HG02870 (cell line): ENCODE measurements around the gene COL8A2.

Experiments used
- ATAC-seq: cut with Tn5 transposase; IDR thresholded peaks from one replicate; pipeline ENCODE4 v1.9.1; 2021; ENCODE audit warnings: mild to moderate bottlenecking, moderate library complexity; ENCODE audit not compliant: unreplicated experiment

COL8A2 gene

GRCh38 chr1:36137776-36138175 is 12.8 kb upstream of the COL8A2 start:
- no peak for ATAC-seq

DNA sequence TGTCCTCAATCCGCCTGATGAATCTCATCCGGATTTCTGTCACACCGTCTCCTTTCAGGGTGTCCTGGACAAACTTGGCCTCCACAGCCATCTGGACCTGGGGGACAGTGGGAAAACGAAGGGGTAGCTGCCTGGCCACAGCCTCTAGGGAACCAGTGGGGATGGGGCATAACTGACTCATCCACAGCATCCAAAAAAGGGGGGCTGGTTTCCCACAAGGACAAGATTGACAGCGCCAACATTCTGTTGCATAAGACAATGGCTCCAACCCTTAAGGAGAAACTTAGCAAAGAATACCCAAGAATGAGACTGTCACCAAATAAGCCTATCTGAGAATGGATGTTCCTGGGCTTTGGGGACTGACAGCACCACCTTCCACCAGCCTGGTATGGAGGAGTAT is 12.2 kb upstream of the COL8A2 start:
- ATAC-seq: no peak

GRCh38 chr1:36136535-36136934 is 11.5 kb upstream of the COL8A2 start:
- ATAC-seq: no peak

GRCh38 chr1:36135796-36136195 is 10.8 kb upstream of the COL8A2 start:
- ATAC-seq: no peak

DNA sequence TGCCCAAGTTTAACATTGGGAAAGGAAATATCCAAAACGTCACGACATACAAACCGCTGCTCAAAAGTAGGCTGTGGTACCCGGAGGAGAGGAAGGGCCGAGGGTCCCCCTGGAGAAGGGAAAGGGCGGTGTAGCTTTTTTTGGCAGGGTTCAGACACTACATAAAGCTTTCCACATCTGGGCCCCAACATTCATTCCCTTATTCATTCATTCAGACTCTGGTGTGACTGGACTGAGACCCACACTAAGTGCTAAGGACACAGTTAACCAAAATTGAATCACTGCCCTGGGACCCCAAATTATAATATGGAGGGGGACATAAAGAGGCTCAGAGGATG is 10.3 kb upstream of the COL8A2 start:
- no peak for ATAC-seq

- ATAC-seq: no peak
Measured at GRCh38 chr1:36134505-36135329, 9.7 kb upstream of the COL8A2 start.

GRCh38 chr1:36134031-36134430 is 9.0 kb upstream of the COL8A2 start:
- no peak for ATAC-seq

GRCh38 chr1:36133484-36133883 is 8.5 kb upstream of the COL8A2 start:
- ATAC-seq: no peak

DNA sequence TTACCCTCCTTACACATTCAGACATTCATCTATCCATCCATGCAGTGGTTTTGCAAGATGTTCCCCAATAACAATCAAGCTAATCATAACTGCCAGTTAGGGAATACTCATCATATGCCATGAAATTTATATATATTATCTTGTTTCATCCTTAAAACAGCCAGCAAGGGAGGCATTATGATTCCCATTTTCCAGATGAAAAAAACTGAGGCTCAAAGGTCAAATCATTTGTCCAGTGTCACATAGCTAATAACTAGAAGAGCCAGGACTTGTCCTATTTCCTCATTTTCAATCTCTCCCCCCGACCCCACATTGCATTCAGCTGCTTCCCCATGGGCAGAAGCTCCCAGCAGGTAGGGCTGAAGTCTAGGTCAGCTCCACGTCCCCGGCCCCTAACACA is 7.0 kb upstream of the COL8A2 start:
- no peak for ATAC-seq

- ATAC-seq: no peak
Measured at GRCh38 chr1:36128905-36129206, 3.8 kb upstream of the COL8A2 start.

DNA sequence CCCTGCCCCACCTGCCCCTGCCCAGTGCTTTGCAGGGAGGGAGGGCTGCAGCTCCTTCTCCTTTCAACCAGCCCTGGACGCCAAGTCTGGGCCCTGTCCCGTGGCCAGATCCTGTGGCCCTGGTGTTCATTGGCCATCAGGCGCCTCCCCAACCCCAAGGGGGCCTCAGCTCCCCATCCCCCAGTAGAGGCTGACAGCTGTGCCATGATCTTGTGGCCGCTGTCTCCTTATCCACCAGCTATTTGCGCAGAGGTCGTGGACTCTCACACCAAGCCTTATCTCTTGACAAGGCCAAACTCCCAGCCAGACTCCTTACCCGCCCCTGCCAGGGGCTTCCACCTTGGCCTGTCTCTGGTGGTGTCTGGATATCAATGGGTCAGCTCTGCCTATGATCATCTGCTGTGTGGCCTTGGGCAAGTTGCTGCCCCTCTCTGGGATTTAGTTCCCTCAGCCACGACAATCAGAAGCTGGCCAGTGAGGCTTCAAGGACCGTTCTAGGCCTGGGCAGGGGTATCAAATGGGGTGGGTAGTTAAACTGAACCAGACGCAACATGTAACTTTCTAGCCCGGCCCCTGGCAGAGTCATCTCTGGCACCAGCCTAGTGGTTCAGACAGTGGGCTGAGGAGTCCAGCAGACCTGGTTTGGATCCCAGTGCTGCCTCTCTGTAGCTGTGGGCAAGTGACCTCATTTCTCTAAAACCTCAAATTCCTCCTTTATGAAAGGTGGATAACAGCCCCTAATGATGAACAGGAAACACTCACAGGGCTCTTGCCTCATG is 3.3 kb upstream of the COL8A2 start:
- no peak for ATAC-seq

GRCh38 chr1:36126797-36127500 is 1.9 kb upstream of the COL8A2 start:
- no peak for ATAC-seq

DNA sequence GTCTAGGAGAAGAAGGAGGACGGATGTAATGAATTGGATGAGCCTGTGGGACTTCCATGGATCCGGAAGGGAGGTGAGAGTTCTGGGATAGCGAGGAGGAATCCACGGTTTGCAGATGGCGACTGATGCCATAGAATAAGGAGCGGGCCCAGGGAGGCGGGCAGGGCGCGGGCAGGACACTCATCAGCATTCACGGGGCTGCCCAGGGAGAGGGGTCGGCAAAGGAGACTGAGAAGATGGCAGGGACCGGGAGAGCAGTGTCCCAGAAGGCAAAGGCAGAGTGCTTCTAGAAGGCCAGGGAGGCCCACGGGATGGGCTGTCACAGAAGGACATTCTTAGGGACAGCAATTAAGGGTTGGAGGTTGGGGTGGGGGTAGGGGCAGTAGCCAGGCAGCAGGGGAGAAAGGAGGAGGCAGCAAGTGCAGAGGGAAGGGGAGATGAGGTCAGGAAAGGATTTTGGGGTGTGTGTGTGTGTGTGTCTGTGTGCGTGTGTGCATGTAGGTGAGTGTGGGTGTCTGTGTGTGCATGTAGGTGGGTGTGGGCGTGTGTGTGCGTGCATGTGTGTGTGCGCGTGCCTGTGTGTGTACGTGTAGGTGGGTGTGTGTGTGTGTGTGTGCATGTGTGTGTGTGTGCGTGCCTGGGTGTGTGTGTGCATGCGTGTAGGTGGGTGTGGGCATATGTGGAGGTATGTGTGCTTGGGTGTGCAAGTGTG is 1.1 kb upstream of the COL8A2 start:
- no peak for ATAC-seq

DNA sequence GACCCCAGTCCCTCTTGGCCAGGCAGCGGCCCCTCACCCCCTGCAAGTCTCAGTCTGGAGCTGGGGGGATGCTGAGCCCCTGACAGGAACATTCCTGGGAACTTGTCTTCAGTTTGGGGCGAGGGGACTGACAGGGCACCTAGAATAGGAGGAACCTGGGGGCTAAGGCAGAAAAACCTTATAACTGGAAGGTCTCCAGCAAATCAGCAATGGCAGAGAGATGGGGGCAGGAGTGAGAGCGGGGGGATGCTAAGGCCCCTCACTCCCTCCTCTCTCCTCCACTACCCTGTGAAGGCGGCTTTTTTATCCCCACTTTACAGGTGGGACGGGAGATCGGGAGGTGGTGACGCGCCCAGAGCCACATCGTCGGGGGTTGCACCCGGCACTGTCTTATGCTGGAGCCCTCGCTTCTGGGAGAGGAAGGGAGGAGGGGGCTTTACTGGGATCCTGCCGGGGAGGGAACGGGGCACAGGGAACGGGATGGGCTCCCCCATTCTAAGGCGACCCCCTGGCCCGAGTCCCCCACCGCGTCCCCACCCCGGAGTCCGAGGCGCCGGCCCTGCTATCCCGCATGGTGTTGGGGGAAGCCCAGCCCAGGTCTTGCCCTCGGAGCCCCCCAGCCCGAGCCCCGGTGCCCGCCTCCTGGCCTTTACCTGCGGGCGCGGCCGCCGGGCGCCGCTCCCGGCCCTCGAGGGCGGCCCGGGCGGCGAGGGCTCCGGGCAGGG is 456 bp downstream of the COL8A2 start:
- ATAC-seq: no peak

DNA sequence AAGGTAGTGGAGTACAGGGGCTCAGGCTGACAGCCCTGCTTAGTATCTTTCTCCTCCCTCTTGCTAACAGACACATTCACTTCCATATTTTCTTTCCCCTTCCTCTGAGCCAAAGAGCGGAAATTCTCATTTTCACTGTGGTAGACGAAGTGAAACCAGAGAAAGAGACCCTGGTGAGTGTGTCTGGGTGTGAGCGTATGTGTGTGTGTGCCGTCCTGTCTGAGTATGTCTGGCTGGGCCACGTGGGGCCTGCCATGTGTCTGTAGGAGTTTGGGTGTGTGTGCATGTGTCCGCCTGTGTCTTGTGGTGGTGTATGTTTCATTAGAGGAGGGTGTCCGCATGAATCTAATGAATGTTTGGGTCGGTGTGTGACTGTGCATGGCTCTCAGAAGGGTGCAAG is 1.7 kb downstream of the COL8A2 start:
- ATAC-seq: no peak

DNA sequence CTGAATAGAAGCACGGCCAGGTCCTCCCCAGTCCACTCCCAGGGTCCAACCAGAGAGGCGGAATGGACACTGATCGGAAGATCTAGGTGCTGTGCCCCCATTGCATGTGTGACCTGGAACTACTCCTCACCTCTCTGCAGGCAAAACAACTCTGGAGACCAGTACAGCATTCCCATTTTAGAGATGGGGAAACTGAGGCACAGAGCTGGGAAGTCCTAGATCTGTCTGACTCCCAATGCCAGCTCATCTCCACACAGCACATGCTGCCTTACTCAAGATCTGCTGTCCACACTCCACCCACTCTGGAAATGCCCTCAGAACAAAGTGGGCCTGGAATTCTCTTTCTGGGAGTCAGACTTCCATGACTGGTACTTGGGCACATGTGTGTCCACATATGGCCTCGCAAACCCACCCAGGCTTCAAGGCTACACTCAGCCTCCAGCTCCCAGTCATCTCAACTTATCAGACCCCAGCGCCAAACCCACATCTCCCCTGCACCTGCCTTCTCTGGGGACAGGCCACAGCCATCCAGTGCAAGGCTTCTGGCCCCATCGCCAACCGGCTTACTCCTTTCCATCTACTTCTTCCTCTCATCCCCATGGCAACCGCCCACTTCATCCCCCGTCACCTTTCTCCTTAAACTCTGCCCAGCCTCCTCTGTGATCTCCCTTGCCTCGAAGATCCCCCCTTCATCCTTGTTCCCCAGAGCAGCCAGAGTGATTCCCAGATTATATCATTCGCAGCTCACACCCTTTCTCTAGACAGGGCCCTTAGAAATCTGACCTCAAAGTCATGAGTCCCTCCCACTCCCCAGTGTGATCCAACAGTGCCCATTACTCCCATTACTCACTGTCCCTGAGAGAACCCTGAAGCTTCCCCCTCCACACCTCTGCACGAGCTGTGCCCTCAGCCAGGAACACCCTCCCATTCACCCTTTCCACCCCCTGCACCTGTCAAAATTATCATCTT is 2.7 kb downstream of the COL8A2 start:
- ATAC-seq: no peak

GRCh38 chr1:36119456-36119855 is 5.6 kb downstream of the COL8A2 start:
- no peak for ATAC-seq

DNA sequence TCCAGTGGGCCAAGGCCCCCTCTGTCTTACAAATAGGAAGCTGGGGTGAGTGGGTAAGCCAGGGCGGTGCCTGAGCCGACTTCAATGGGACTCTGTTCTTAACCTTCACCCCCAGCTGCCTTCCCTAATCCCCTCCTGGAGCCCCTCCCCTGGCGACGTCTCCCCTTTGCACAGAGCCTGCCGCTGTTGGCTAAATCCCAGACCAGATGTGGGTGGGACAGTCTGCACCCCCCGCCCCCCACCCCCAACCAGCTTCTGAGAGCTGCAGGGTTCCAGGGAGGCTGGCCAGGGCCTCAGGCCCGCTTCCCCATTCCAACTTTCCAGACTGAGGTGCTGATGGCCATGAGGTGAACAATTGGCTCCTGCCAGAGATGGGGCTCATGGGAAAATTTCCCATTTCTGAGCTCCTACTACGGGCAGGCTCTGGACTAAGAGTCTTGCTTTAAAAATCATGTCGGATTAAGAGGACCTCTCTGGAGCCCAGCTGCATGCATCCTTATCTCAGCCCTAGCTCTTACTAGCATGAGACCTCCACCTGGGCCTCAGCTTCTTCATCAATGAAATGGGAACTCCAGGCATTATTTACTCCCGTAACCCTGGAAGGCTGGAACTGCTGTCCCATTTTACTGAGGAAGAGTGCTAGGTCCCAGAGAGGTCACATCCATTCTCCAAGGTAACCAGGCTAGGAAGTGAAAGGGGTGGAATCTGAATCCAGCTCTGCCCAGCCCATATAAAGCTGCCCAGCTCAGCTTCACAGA is 6.4 kb downstream of the COL8A2 start:
- no peak for ATAC-seq

DNA sequence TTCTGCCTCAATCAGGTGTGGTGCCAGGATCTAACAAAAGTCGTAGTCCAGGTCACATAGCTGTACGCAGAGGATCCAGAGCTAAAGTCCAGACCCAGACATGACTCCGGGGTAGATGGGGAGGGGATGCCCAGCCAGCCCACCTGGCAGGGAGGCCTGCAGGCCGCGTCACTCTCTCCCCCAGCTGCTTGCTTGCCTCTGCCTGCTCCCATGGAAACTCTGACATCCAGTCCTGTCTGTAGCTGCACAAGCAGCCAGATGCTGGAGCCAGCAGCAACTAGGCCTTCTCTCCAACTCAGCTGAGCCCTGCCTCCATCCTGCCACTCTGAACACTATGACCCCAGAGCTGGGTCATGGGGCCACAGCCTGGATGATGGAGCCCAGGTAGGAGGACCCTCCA is 8.1 kb downstream of the COL8A2 start:
- ATAC-seq: no peak
